Colonic mucosa (tissue), 4 donors: Measurements from ENCODE around the gene SIDT1. TPM values are rescaled to one million over a fixed set of nuclear protein-coding genes. Genes with fewer than 3 reads are reported as not detected.

ENCODE experiments used
- DNase-seq: peaks from one replicate; pipeline ENCODE4 v3.0.0-alpha.2; 2020
- H3K27ac ChIP-seq: fragments of 200-600 bp; one replicate; pipeline ENCODE4 v1.8.0; 2021
- H3K27me3 ChIP-seq: fragments of 200-600 bp; one replicate; pipeline ENCODE4 v1.8.0; 2021
- H3K36me3 ChIP-seq: fragments of 200-600 bp; one replicate; pipeline ENCODE4 v1.8.0; 2021
- H3K4me1 ChIP-seq: fragments of 200-600 bp; one replicate; pipeline ENCODE4 v1.8.0; 2021; ENCODE audit warnings: mild to moderate bottlenecking
- H3K4me3 ChIP-seq: fragments of 200-600 bp; one replicate; pipeline ENCODE4 v1.8.0; 2021
- H3K9ac ChIP-seq, 2 donors: one replicate each; pipeline ENCODE4 v1.7.0; 2013; ENCODE audit warnings: control low read depth in 2 of 2, low read depth in 2 of 2, low read length in 2 of 2
- H3K9me3 ChIP-seq: fragments of 200-600 bp; one replicate; pipeline ENCODE4 v1.8.0; 2021
- intact Hi-C: fragments of 100-400 bp; cut with DNase I; formaldehyde crosslinking; loops from one replicate; pipeline ENCODE4 v1.14.1; 2022
- microRNA-seq: library from miRNA; unstranded; fragments of <30 nt; microRNA quantifications from one replicate; pipeline ENCODE4, GENCODE V29; 2019
- total RNA-seq, 2 donors: library from RNA; stranded (reverse); fragmentation: NEBNext Ultra II Directional in 1 of 2; extraction: Animal tissue kit (Norgen Biotek cat#: 25700) in 1 of 2; gene quantifications; one replicate each; pipeline ENCODE4 v1.2.1, GENCODE V29; 2021
- TF ChIP-seq, protein P1 (sequence below): fragments of 200-600 bp; IDR thresholded peaks from one replicate; pipeline ENCODE4 v1.8.0; 2022; ENCODE audit warnings: antibody characterized with exemption, mild to moderate bottlenecking
- donor health status: healthy.
- donor health status: DM: no; HTN: no; CAD: no.
- donor health status: DM: no; HTN: no; CAD: no.

Gene SIDT1
- total RNA-seq, 2 donors from 2014 or later = 35.9 to 42.1 TPM

DNA sequence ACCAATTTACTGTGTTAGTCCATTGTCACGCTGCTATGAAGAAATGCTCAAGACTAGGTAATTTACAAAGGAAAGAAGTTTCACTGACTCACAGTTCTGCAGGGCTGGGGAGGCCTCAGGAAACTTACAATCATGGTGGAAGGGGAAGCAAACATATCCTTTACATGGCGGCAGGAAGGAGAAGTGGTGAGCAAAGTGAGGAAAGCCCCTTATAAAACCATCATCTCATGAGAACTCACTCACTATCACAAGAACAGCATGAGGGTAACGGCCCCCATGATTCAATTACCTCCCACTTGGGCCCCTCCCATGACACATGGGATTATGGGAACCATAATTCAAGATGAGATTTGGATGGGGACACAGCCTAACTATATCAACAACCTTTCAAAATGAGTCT lies 143.9 kb downstream of the SIDT1 start:
- no peak overlapping the region for H3K4me3 ChIP-seq
- no peaks in the 10 kb centered on the region for H3K27me3 ChIP-seq
- intact Hi-C loops = no loop called here
- no peak overlapping the region for H3K27ac ChIP-seq
- no peak overlapping the region for H3K9ac ChIP-seq
- no peaks in the 10 kb centered on the region for H3K9me3 ChIP-seq
- H3K36me3 ChIP-seq = no peaks in the 10 kb centered on the region
- H3K4me1 ChIP-seq = no peaks in the 10 kb centered on the region
- TF ChIP-seq, protein P1, sequence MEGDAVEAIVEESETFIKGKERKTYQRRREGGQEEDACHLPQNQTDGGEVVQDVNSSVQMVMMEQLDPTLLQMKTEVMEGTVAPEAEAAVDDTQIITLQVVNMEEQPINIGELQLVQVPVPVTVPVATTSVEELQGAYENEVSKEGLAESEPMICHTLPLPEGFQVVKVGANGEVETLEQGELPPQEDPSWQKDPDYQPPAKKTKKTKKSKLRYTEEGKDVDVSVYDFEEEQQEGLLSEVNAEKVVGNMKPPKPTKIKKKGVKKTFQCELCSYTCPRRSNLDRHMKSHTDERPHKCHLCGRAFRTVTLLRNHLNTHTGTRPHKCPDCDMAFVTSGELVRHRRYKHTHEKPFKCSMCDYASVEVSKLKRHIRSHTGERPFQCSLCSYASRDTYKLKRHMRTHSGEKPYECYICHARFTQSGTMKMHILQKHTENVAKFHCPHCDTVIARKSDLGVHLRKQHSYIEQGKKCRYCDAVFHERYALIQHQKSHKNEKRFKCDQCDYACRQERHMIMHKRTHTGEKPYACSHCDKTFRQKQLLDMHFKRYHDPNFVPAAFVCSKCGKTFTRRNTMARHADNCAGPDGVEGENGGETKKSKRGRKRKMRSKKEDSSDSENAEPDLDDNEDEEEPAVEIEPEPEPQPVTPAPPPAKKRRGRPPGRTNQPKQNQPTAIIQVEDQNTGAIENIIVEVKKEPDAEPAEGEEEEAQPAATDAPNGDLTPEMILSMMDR = no peak
- no peak for DNase-seq

GRCh38 chr3:113677737-113678136 lies 145.4 kb downstream of the SIDT1 start:
- H3K9ac ChIP-seq = no peak overlapping the region
- intact Hi-C loops = no loop called here
- no peaks in the 10 kb centered on the region for H3K36me3 ChIP-seq
- H3K9me3 ChIP-seq = no peaks in the 10 kb centered on the region
- H3K4me3 ChIP-seq = no peak overlapping the region
- H3K4me1 ChIP-seq = no peaks in the 10 kb centered on the region
- H3K27ac ChIP-seq = no peak overlapping the region
- H3K27me3 ChIP-seq = no peaks in the 10 kb centered on the region
- TF ChIP-seq, protein P1 = no peak
- peak; percentile 3 for DNase-seq

GRCh38 chr3:113678773-113679172 lies 146.4 kb downstream of the SIDT1 start:
- Histone ChIP-seq H3K4me3 (no peak overlapping the region), H3K4me1 (no peaks in the 10 kb centered on the region), H3K9ac (no peak overlapping the region), H3K27me3 (no peaks in the 10 kb centered on the region), H3K27ac (no peak overlapping the region), H3K36me3 (no peaks in the 10 kb centered on the region), H3K9me3 (no peaks in the 10 kb centered on the region)
- DNase-seq = peak; percentile 3
- intact Hi-C loops = no loop called here
- TF ChIP-seq, protein P1 = no peak

Small RNA genes lying within 50 kb of the gene (microRNA-seq; reads per million reads assigned to microRNA genes)
- gene MIR4446 = 27.6 reads per million, percentile 33 among the genes with 10 or more reads in this experiment

Other genes with a start within 250 kb of the SIDT1 start
- 1 to 10 TPM; 5.4 to 8.5 TPM for gene CFAP44, start 91.1 kb upstream of the SIDT1 start, total RNA-seq
- gene SPICE1, start 17.4 kb upstream of the SIDT1 start, total RNA-seq = 10 to 100 TPM; 20.7 to 26.0 TPM
- gene USF3, start 164.1 kb downstream of the SIDT1 start, total RNA-seq = 10 to 100 TPM; 18.4 to 22.7 TPM
- 100 to 1,000 TPM; 107 to 124 TPM for gene NAA50, start 213.7 kb downstream of the SIDT1 start, total RNA-seq
- 10 to 100 TPM; 79.1 to 93.4 TPM for gene ATP6V1A, start 214.5 kb downstream of the SIDT1 start, total RNA-seq